Activated CD4-positive, alpha-beta T cell treated with anti-CD3 and anti-CD28 coated beads, Interleukin-2, amount 50 U/mL, for 24 hours (primary cell): ENCODE data around the gene ZP2.
"Not testable (repeated sequence)": the region's sequence is repeated elsewhere in the genome, so short reads cannot be mapped to it uniquely, and the experiment has no call there.

Source experiments
- DNase-seq, 2 donors: peaks; one replicate each; pipeline ENCODE4 v3.0.0-alpha.2; 2020; ENCODE audit warnings: low read depth in 1 of 2, low spot score in 1 of 2

The ZP2 gene

GRCh38 chr16:21175397-21175796 lies 36.0 kb downstream of the ZP2 start:
- DNase-seq: no peak

- DNase-seq: no peak
These were observed 38.7 kb downstream of the ZP2 start for GRCh38 chr16:21172650-21173049.

- DNase-seq: not testable (repeated sequence)
These were observed 41.3 kb downstream of the ZP2 start for GRCh38 chr16:21170116-21170515.

- no peak for DNase-seq
These were observed 42.0 kb downstream of the ZP2 start for GRCh38 chr16:21169249-21169981.

- DNase-seq: no peak
These were observed 43.3 kb downstream of the ZP2 start for GRCh38 chr16:21167929-21168602.

- DNase-seq: no peak
These were observed 44.0 kb downstream of the ZP2 start for GRCh38 chr16:21167360-21167759.

GRCh38 chr16:21166561-21166961 lies 44.8 kb downstream of the ZP2 start:
- DNase-seq: no peak

- DNase-seq: no peak
These were observed 46.7 kb downstream of the ZP2 start for GRCh38 chr16:21164521-21165168.

GRCh38 chr16:21163576-21163975 lies 47.8 kb downstream of the ZP2 start:
- no peak for DNase-seq

- no peak for DNase-seq
These were observed 48.7 kb downstream of the ZP2 start for GRCh38 chr16:21162661-21163151.

- no peak for DNase-seq
These were observed 50.2 kb downstream of the ZP2 start for GRCh38 chr16:21161211-21161610.

GRCh38 chr16:21160276-21160675 lies 51.1 kb downstream of the ZP2 start:
- DNase-seq: no peak

- DNase-seq: peak in 1 of 2 donors; percentile 1
These were observed 52.0 kb downstream of the ZP2 start for GRCh38 chr16:21159281-21159951.

- DNase-seq: peak; percentile 65 to 71
These were observed 52.9 kb downstream of the ZP2 start, which contains the start of gene LDAF1 for GRCh38 chr16:21158208-21159110. Gene LDAF1, plus strand, starts transcription at chr16:21158674. Its CDS starts 2,509 bp downstream, at chr16:21161183.

GRCh38 chr16:21157632-21158031 lies 53.7 kb downstream of the ZP2 start:
- DNase-seq: no peak

- no peak for DNase-seq
These were observed 54.5 kb downstream of the ZP2 start for GRCh38 chr16:21156767-21157467.

GRCh38 chr16:21156011-21156410 lies 55.4 kb downstream of the ZP2 start:
- not testable (repeated sequence) for DNase-seq

- DNase-seq: not testable (repeated sequence)
These were observed 58.1 kb downstream of the ZP2 start for GRCh38 chr16:21153124-21153729.
